ENCODE results near the gene ADD2.

Gene ADD2

DNA sequence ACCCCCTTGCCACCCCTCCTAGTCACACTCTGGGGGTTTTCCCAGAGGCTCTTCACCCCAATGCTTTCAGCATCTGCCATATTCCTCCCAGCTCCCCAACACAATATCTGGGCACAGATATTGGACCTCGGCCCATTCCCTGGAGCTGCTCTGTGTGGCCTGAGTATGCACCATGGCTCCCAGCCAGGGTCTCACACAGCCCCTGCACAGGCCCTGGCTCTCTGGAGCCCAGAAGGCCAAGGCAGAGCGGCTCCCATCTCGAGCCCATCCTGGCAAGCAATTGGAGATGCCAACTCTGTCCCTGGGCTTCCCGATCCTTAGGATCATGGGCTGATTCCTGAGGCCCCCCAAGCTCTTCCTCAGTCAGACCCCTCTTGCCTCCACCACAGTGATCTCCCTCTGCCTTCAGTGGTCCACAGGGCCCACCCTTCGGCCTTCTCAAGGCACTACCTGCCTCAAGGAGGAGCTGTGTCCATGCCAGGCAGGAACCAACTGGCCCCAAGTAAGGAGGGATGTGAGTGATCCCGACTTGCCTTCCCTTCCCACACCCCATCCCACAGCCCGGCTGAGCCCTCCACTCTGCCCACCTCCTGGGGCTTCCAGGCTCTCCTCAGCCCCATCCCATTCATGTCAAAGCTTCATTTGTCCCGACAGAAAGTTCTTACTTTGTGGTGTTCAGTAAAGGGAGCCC is 62.7 kb downstream of the ADD2 start:
- TF ChIP-seq, protein P1, sequence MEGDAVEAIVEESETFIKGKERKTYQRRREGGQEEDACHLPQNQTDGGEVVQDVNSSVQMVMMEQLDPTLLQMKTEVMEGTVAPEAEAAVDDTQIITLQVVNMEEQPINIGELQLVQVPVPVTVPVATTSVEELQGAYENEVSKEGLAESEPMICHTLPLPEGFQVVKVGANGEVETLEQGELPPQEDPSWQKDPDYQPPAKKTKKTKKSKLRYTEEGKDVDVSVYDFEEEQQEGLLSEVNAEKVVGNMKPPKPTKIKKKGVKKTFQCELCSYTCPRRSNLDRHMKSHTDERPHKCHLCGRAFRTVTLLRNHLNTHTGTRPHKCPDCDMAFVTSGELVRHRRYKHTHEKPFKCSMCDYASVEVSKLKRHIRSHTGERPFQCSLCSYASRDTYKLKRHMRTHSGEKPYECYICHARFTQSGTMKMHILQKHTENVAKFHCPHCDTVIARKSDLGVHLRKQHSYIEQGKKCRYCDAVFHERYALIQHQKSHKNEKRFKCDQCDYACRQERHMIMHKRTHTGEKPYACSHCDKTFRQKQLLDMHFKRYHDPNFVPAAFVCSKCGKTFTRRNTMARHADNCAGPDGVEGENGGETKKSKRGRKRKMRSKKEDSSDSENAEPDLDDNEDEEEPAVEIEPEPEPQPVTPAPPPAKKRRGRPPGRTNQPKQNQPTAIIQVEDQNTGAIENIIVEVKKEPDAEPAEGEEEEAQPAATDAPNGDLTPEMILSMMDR (conservative IDR thresholded peaks at IDR 0.05; ENCODE audit: low read depth, low read length), result no peak
- H3K4me3 ChIP-seq (ENCODE audit: low read depth, low read length), result no peak overlapping the region
- DNase-seq (ENCODE audit: low read depth), result no peak

DNA sequence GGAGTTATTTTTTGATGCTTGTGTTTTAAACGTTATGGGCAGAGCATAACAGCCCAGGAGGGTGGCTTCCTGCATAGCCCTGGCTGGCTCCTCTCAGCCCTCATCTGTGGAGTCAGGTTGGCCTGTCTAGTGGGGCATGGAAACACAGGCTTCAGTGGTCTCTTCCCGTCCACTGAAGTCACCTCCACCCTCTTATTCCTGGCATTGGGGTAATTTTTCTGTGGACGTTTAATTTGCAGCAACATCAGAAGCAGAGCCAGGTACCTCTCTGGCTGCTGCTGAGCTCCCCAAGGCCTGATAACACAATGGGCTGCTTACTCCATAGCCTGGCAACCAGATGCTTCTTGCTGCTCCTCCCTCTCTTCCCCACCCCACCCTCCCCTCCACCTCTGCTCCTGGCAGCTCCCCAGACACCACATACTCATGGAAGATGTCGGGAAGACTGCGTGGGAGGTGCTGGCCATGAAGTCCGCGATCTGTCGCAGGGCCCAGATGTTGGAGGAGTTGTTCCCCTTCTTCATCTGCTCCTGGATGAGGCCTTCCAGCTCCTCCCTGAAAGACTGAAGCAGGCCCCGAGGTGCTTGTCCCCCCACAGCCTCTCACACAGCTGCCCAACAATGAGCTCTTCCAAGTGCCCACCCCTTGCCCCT is 64.0 kb downstream of the ADD2 start:
- H3K4me3 ChIP-seq (ENCODE audit: low read depth, low read length), result no peak overlapping the region
- TF ChIP-seq, protein P1 (conservative IDR thresholded peaks at IDR 0.05; ENCODE audit: low read depth, low read length), result no peak
- DNase-seq (ENCODE audit: low read depth), result no peak

DNA sequence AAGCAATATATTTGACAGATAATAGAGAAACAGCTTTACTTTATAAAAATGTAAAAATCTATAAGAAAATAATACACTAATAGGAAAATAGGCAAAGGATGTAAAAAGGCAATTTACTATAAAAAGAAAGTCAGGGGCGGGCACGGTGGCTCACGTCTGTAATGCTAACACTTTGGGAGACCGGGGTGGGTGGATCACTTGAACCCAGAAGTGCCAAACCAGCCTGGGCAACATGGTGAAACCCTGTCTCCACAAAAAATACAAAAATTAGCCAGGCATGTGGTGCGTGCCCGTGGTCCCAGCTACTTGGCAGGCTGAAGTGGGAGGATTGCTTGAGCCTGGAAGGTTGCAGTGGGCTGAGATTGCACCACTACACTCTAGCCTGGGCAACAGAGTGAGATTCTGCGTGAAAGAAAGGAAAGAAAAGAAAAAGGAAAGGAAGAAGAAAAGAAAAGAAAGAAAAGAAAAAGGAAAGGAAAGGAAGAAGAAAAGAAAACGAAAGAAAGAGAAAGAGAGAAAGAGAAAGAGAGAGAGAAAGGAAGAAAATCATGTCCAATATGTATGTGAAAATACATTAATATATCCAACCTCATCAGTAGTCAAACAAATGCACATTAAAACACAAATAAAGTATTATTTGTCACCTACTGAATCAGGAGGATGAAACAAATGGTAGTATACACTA is 65.1 kb downstream of the ADD2 start:
- no peak for DNase-seq (ENCODE audit: low read depth)
- H3K4me3 ChIP-seq (ENCODE audit: low read depth, low read length), result no peak overlapping the region
- TF ChIP-seq, protein P1 (conservative IDR thresholded peaks at IDR 0.05; ENCODE audit: low read depth, low read length), result no peak

DNA sequence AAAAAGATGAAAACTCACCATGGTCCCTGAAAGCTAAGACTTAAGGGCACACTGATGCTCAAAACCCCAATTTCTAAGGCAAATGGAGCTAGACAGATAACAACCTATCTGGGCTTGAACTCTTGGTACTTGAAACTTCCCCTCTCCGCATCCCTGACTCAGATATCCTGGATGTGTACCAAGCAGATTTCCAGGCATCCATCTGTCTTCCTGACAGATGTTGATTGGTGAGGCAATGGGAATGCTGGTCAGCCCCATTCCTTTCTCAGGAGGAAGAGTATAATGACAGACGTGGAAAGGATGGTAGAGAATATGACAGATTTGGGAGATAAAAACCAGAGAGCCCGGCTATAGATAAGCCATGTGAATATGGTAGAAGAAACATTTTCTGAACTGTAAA is 69.2 kb downstream of the ADD2 start:
- DNase-seq (ENCODE audit: low read depth), result no peak
- TF ChIP-seq, protein P1 (conservative IDR thresholded peaks at IDR 0.05; ENCODE audit: low read depth, low read length), result no peak
- H3K4me3 ChIP-seq (ENCODE audit: low read depth, low read length), result no peak overlapping the region

DNA sequence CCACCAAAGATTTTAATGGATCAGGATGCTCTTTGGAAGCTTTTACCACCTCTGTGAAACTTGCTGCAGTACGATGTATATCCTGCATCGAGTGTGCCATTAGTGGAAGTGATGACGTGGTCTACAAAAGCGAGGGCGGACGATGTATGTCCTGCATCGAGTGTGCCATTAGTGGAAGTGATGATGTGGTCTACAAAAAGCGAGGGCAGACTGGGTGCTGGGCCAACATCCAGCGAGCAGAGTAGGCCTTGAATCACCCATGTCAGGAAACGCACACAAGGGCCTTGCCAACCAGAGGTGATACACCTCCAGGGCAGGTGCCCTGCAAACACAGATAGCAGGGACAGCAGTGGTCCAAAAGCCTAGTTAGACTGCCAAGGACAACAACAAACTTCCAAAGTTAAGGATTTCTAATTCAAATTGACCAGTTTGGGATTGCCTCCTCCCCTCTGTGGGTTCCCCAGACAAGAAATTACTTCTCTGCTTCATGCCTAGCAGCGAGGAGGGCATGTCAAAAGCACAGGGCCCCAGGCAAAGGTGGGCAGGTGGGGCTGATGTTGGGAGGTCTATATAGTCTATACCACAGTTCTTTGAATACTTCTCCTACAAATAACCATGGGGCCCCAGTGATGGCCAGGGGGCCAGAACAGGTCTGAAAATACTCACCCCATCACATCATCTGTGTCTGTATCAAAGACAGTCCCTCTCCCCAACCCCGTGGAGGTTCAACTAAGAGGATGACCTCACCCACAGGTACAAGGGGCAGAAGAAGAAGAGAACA is 70.2 kb downstream of the ADD2 start:
- no peak overlapping the region for H3K4me3 ChIP-seq (ENCODE audit: low read depth, low read length)
- no peak for DNase-seq (ENCODE audit: low read depth)
- TF ChIP-seq, protein P1 (conservative IDR thresholded peaks at IDR 0.05; ENCODE audit: low read depth, low read length), result no peak

DNA sequence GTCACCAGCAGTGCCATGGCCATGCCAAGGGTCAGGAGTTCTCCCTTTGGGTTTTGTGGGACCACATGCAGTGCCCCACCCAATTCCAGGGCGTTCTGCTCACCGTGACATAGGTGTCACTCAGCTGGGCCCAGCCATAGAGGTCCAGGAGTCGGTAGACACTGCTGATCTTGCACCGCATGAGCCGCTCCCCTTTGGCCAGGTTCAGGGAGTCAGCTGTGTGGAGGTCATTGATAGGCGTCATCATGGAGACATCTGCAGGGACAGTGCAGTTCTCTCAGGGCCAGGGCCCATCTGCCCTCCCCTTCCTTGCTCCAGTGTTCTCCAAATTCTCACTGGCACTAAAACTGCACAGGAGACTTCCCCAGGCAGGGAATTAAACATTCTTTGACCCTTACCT is 71.9 kb downstream of the ADD2 start:
- no peak overlapping the region for H3K4me3 ChIP-seq (ENCODE audit: low read depth, low read length)
- TF ChIP-seq, protein P1 (conservative IDR thresholded peaks at IDR 0.05; ENCODE audit: low read depth, low read length), result no peak
- no peak for DNase-seq (ENCODE audit: low read depth)

Data from choroid plexus epithelial cell (primary cell).